ENCODE measurements around the gene CDRT15L2.
"Not testable (repeated sequence)": the region's sequence is repeated elsewhere in the genome, so short reads cannot be mapped to it uniquely, and the experiment has no call there.

- TF ChIP-seq, protein P1, sequence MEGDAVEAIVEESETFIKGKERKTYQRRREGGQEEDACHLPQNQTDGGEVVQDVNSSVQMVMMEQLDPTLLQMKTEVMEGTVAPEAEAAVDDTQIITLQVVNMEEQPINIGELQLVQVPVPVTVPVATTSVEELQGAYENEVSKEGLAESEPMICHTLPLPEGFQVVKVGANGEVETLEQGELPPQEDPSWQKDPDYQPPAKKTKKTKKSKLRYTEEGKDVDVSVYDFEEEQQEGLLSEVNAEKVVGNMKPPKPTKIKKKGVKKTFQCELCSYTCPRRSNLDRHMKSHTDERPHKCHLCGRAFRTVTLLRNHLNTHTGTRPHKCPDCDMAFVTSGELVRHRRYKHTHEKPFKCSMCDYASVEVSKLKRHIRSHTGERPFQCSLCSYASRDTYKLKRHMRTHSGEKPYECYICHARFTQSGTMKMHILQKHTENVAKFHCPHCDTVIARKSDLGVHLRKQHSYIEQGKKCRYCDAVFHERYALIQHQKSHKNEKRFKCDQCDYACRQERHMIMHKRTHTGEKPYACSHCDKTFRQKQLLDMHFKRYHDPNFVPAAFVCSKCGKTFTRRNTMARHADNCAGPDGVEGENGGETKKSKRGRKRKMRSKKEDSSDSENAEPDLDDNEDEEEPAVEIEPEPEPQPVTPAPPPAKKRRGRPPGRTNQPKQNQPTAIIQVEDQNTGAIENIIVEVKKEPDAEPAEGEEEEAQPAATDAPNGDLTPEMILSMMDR (IDR thresholded peaks at IDR 0.05): not testable (repeated sequence)
- TF ChIP-seq EZH2 (IDR thresholded peaks at IDR 0.05; ENCODE audit: borderline replicate concordance, insufficient read depth, low read depth, low read length, poor library complexity, severe bottlenecking): not testable (repeated sequence)
Observed at GRCh38 chr17:20540865-20541264, 38.7 kb upstream of the CDRT15L2 start.

Measured in B cell (primary cell).